SK-N-SH (cell line): ENCODE results near the gene CSNK1D. TPM values are rescaled to one million over a fixed set of nuclear protein-coding genes. Genes with fewer than 3 reads are reported as not detected.
A peak's percentile ranks its signal among the peaks of the same experiment; 100 is the strongest.
"Not testable (repeated sequence)": the region's sequence is repeated elsewhere in the genome, so short reads cannot be mapped to it uniquely, and the experiment has no call there.

Experiments
- CTCF ChIA-PET: fragments of 300-600, 350-600 bp; formaldehyde crosslinking; extraction: SDS; loops from one replicate; lab custom pipeline; 2021; lab: Yijun Ruan, JAX
- POLR2A ChIA-PET: fragments of 350-600 bp; sonication (Branson Sonifier 250); formaldehyde crosslinking; extraction: SDS; loops from one replicate; lab custom pipeline; 2020; ENCODE audit warnings: antibody characterized with exemption, inconsistent platforms; lab: Yijun Ruan, JAX
- DNase-seq: peaks from one replicate; pipeline ENCODE4 v3.0.0; 2012
- H2AFZ ChIP-seq: fragments of 200-600 bp; sonication (generic); 2 replicates; pipeline ENCODE4 v1.8.1; 2016; ENCODE audit warnings: antibody characterized with exemption, mild to moderate bottlenecking, low read depth
- H3F3A ChIP-seq: fragments of 200-600 bp; sonication (generic); replicated peaks from 2 replicates; pipeline ENCODE3; 2016; ENCODE audit warnings: antibody characterized with exemption, mild to moderate bottlenecking; ENCODE audit not compliant: insufficient read depth
- H3K27ac ChIP-seq, 2 experiments: fragments of 200-500 bp in 1 of 2; fragments of 200-600 bp in 1 of 2; sonication (Bioruptor generic) in 1 of 2; sonication (generic), shearing (Covaris generic) in 1 of 2; 2 replicates each; pipeline versions ENCODE4 v1.5.1 to v1.6.1; 2014 to 2016; ENCODE audit warnings: low read depth in 2 of 2, inconsistent platforms in 1 of 2, low read length in 1 of 2, mild to moderate bottlenecking in 1 of 2, mixed read lengths in 1 of 2
- H3K27me3 ChIP-seq: fragments of 200-600 bp; sonication (generic), shearing (Covaris generic); 2 replicates; pipeline ENCODE4 v1.6.1; 2016; ENCODE audit warnings: mixed run types; ENCODE audit not compliant: insufficient read depth
- H3K36me3 ChIP-seq, 2 experiments: fragments of 200-500 bp in 1 of 2; fragments of 200-600 bp in 1 of 2; sonication (Bioruptor generic) in 1 of 2; sonication (generic) in 1 of 2; replicated peaks in 1 of 2; 2 replicates each; pipeline versions ENCODE3 to v1.5.1; 2014 to 2016; ENCODE audit warnings: low read length in 1 of 2, mild to moderate bottlenecking in 1 of 2; ENCODE audit not compliant: insufficient read depth in 2 of 2, control insufficient read depth in 1 of 2
- H3K4me1 ChIP-seq, 2 experiments: fragments of 200-500 bp in 1 of 2; fragments of 200-600 bp in 1 of 2; sonication (Bioruptor generic) in 1 of 2; sonication (generic), shearing (Covaris generic) in 1 of 2; 2 replicates each; pipeline versions ENCODE4 v1.5.1 to v1.6.1; 2014 to 2016; ENCODE audit warnings: low read depth in 1 of 2, low read length in 1 of 2, mixed run types in 1 of 2; ENCODE audit not compliant: insufficient read depth in 2 of 2, control insufficient read depth in 1 of 2
- H3K4me2 ChIP-seq: fragments of 200-600 bp; sonication (generic), shearing (Covaris generic); 2 replicates; pipeline ENCODE4 v1.6.1; 2017; ENCODE audit warnings: mixed run types
- H3K4me3 ChIP-seq, 2 experiments: fragments of 200-500 bp in 1 of 2; fragments of 200-600 bp in 1 of 2; sonication (Bioruptor generic) in 1 of 2; sonication (generic), shearing (Covaris generic) in 1 of 2; 2 replicates each; pipeline versions ENCODE4 v1.5.1 to v1.8.1; 2014 to 2016; ENCODE audit warnings: low read depth in 2 of 2, inconsistent platforms in 1 of 2, low read length in 1 of 2, mild to moderate bottlenecking in 1 of 2, mixed read lengths in 1 of 2, moderate library complexity in 1 of 2
- H3K79me2 ChIP-seq: fragments of 200-600 bp; sonication (generic); 2 replicates; pipeline ENCODE4 v1.8.1; 2017; ENCODE audit warnings: mild to moderate bottlenecking; ENCODE audit not compliant: insufficient read depth
- H3K9ac ChIP-seq: fragments of 200-600 bp; sonication (generic); 2 replicates; pipeline ENCODE4 v1.6.1; 2017; ENCODE audit warnings: mixed run types
- H3K9me2 ChIP-seq: fragments of 200-600 bp; sonication (generic); 2 replicates; pipeline ENCODE4 v1.6.1; 2017; ENCODE audit warnings: mixed run types
- H3K9me3 ChIP-seq: fragments of 200-600 bp; sonication (generic); 2 replicates; pipeline ENCODE4 v1.6.1; 2017; ENCODE audit warnings: mixed run types, mild to moderate bottlenecking, moderate library complexity
- H4K20me1 ChIP-seq: fragments of 200-600 bp; sonication (generic); 2 replicates; pipeline ENCODE4 v1.6.1; 2017; ENCODE audit warnings: mild to moderate bottlenecking, mixed run types; ENCODE audit not compliant: insufficient read depth
- EP300 ChIP-seq, 2 experiments: IDR thresholded peaks; 2 replicates each; pipeline versions ENCODE4 v1.4.0 to v1.6.1; 2012; ENCODE audit warnings: borderline replicate concordance in 1 of 2, low read depth in 1 of 2, low read length in 1 of 2
- GABPA ChIP-seq: IDR thresholded peaks from 2 replicates; pipeline ENCODE4 v1.4.0; 2012; ENCODE audit warnings: low read depth, mild to moderate bottlenecking
- RAD21 ChIP-seq: IDR thresholded peaks from 2 replicates; pipeline ENCODE4 v1.6.1; 2012; ENCODE audit warnings: mild to moderate bottlenecking, low read length
- SIN3A ChIP-seq: IDR thresholded peaks from 2 replicates; pipeline ENCODE4 v1.6.1; 2012; ENCODE audit warnings: low read depth, mild to moderate bottlenecking, low read length, moderate library complexity, borderline replicate concordance
- WGBS: methylation state at CpG from one replicate; pipeline ENCODE4 v1.1.6; 2017; ENCODE audit warnings: low lambda C conversion rate; 5-methylcytosine and 5-hydroxymethylcytosine counted together
- polyA plus RNA-seq, 3 experiments: library from polyadenylated mRNA; depleted of rRNA; stranded (reverse); fragments of >200 nt; gene quantifications; 2 replicates each; pipeline ENCODE4 v1.2.3, GENCODE V29; 2012
- TF ChIP-seq, protein P1 (sequence below): IDR thresholded peaks from 2 replicates; pipeline ENCODE4 v1.6.1; 2012; ENCODE audit warnings: mild to moderate bottlenecking, low read depth, low read length, moderate library complexity
- TF ChIP-seq, protein P2 (sequence below): fragments of 150-350 bp; IDR thresholded peaks from 2 replicates; pipeline ENCODE4 v1.6.1; 2017; ENCODE audit warnings: antibody characterized with exemption, low read length, low read depth, borderline replicate concordance

The CSNK1D gene
- polyA plus RNA-seq, 1 of the 3 experiments (the other 2 are of a cell fraction), result 216 TPM

GRCh38 chr17:82212331-82213250, 60.9 kb downstream of the CSNK1D start, which contains the start of gene CCDC57 (continued):
- TF ChIP-seq RAD21 (no peak), SIN3A (peak; percentile 88; the same call in 1 of the 2 replicates), EP300 (IDR thresholded peaks at IDR 0.05; ENCODE audit: borderline replicate concordance in 1 of 2, low read depth in 1 of 2, low read length in 1 of 2) (peak in 1 of 2 experiments; percentile 13; a peak in 1 of 4 replicates), GABPA (peak; percentile 82)
- TF ChIP-seq, protein P1, sequence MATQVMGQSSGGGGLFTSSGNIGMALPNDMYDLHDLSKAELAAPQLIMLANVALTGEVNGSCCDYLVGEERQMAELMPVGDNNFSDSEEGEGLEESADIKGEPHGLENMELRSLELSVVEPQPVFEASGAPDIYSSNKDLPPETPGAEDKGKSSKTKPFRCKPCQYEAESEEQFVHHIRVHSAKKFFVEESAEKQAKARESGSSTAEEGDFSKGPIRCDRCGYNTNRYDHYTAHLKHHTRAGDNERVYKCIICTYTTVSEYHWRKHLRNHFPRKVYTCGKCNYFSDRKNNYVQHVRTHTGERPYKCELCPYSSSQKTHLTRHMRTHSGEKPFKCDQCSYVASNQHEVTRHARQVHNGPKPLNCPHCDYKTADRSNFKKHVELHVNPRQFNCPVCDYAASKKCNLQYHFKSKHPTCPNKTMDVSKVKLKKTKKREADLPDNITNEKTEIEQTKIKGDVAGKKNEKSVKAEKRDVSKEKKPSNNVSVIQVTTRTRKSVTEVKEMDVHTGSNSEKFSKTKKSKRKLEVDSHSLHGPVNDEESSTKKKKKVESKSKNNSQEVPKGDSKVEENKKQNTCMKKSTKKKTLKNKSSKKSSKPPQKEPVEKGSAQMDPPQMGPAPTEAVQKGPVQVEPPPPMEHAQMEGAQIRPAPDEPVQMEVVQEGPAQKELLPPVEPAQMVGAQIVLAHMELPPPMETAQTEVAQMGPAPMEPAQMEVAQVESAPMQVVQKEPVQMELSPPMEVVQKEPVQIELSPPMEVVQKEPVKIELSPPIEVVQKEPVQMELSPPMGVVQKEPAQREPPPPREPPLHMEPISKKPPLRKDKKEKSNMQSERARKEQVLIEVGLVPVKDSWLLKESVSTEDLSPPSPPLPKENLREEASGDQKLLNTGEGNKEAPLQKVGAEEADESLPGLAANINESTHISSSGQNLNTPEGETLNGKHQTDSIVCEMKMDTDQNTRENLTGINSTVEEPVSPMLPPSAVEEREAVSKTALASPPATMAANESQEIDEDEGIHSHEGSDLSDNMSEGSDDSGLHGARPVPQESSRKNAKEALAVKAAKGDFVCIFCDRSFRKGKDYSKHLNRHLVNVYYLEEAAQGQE, result peak; percentile 69; the same call in 1 of the 2 replicates
- TF ChIP-seq, protein P2, sequence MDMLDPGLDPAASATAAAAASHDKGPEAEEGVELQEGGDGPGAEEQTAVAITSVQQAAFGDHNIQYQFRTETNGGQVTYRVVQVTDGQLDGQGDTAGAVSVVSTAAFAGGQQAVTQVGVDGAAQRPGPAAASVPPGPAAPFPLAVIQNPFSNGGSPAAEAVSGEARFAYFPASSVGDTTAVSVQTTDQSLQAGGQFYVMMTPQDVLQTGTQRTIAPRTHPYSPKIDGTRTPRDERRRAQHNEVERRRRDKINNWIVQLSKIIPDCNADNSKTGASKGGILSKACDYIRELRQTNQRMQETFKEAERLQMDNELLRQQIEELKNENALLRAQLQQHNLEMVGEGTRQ, result no peak

- H2AFZ ChIP-seq, DNase-seq, H3K9me3 ChIP-seq, H3K4me2 ChIP-seq, H3K9me2 ChIP-seq, POLR2A ChIA-PET, H3K27ac ChIP-seq, H3K9ac ChIP-seq, H4K20me1 ChIP-seq, H3K27me3 ChIP-seq, H3K4me3 ChIP-seq: not testable (repeated sequence)
- 96% methylated on average over 11 of the region's 11 CpGs for WGBS
- peaks cover 6 to 29% of the 10 kb centered on the region in 2 experiments; a peak in 3 of 4 replicates for H3K4me1 ChIP-seq
- peaks cover 33% of the 10 kb centered on the region for H3K79me2 ChIP-seq
- H3K36me3 ChIP-seq, result peaks cover 6 to 16% of the 10 kb centered on the region in 2 experiments
- H3F3A ChIP-seq, result peaks cover 25% of the 10 kb centered on the region
- CTCF ChIA-PET, result interaction anchor here (1.7 kb wide), 1 partner anchor 25 kb away, joined by 7 read pairs; no protein-coding TSS in a partner anchor
Measured at GRCh38 chr17:82210655-82211054, 62.8 kb downstream of the CSNK1D start.
